SK-N-MC (cell line): ENCODE results near the gene PRODH.

ENCODE experiments used
- EZH2 ChIP-seq: fragments of 200-600 bp; sonication (generic); IDR thresholded peaks from one replicate; pipeline ENCODE4 v1.6.1; 2017; ENCODE audit warnings: antibody characterized with exemption
- FOXP2 ChIP-seq: optimal IDR thresholded peaks from 2 replicates; pipeline ENCODE3; 2011; ENCODE audit warnings: mild to moderate bottlenecking, moderate library complexity; ENCODE audit not compliant: insufficient read depth; ENCODE audit errors: extremely low read length, control extremely low read depth
- POLR2AphosphoS5 ChIP-seq: IDR thresholded peaks from 2 replicates; pipeline ENCODE4 v1.6.1; 2012; ENCODE audit warnings: mild to moderate bottlenecking, low read depth, low read length, borderline replicate concordance

DNA sequence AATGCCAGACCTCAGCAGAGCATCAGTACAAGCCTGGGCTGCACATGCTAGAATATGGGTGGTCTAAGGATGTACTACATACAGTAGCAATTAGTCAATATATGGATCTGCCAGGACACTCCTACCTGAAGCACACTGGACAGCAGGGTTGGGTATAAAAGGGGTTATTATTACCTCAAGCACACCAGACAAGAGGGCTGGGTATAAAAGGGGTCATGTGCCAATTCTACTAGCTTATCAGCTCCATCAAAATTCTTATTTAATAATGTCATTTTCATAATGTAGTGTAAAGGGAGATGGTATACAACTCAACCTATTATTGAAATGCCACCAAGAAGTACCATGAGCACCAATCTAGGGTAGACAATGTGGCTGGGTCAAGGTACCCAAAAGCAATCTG lies 44.7 kb upstream of the PRODH start:
- TF ChIP-seq EZH2 (no peak), POLR2AphosphoS5 (no peak), FOXP2 (no peak)
